ENCODE data around the gene SORD.
"Not testable (repeated sequence)": the region's sequence is repeated elsewhere in the genome, so short reads cannot be mapped to it uniquely, and the experiment has no call there.

The SORD gene

GRCh38 chr15:45022871-45023658, at the start of gene SORD:
SORD (plus strand) TSS chr15:45023195; CDS start chr15:45023284, 89 bp downstream.
- DNase-seq (ENCODE audit: low read depth in 1 of 2, low spot score in 1 of 2), result peak; percentile 81 to 85

DNA sequence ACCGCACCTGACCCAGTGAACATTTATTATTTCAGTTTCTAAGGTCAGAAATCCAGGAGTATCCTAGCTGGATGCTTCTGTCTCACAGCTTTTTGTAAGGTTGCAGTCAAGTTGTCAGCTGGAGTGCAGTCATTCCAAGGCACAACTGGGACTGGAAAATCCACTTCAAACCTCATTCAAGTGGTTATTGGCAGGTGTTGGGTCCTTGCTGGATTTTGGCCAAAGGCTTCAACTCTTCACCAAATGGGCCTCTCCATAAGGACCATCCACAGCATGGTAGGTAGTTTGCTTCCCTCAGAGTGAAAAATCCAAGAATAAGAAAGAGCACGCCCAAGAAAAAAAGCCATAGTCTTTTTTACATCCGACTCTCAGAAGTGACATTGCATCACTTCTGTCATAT, 46.8 kb upstream of the SORD start:
- DNase-seq (ENCODE audit: low read depth in 1 of 2, low spot score in 1 of 2), result not testable (repeated sequence)

GRCh38 chr15:44977781-44978180, 45.2 kb upstream of the SORD start:
- DNase-seq (ENCODE audit: low read depth in 1 of 2, low spot score in 1 of 2), result not testable (repeated sequence)

DNA sequence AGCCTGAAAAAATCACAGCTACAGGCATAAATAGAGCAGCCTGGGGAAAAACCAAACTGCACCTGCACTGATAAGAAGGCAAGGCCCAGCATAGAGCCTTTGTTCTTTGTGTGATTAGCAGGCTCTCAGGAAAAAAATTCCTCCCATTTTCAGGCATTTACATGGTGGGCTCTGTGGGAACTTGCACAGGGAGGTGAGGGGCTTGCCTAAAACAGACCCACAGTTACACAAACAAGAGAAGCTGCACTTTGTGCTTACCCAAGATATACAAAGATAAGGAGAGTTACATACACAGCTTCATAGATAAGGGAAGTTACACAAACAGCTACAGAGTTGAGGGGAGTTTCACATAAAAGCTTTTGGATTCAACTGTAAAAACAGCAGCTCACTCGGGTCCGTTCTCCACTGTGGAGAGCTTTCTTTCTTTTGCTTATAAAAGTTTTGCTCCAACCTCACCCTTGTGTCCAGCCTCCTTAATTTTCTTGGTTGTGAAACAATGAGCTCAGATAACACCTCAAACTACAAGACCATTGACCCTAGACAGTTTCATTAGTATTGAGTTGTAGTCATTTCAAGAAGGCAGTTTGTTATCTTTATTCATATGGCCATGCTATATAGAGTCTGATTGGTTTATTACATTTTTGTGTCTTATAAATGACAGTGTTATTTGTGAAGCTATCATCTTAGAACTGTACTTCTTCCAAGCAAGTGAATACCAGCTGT, 43.2 kb upstream of the SORD start:
- not testable (repeated sequence) for DNase-seq (ENCODE audit: low read depth in 1 of 2, low spot score in 1 of 2)

DNA sequence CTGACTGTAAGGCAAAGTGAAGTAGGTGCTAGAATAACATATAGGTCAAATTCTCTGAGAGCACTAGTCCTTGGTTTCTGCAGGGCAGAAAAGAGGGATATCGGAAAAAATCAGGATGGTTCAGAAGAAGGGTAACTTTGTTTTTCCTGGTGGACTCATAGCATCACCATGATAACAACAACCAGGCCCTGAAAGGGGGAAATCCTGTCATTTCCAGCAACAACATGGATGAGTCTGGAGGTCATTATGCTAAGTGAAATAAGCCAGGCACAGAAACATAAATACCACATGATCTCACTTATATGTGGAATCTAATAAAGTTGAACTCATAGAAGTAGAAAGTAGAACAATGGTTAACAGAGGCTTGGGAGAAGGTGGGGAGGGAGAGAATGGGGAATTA, 38.9 kb upstream of the SORD start:
- DNase-seq (ENCODE audit: low read depth in 1 of 2, low spot score in 1 of 2), result not testable (repeated sequence)

DNA sequence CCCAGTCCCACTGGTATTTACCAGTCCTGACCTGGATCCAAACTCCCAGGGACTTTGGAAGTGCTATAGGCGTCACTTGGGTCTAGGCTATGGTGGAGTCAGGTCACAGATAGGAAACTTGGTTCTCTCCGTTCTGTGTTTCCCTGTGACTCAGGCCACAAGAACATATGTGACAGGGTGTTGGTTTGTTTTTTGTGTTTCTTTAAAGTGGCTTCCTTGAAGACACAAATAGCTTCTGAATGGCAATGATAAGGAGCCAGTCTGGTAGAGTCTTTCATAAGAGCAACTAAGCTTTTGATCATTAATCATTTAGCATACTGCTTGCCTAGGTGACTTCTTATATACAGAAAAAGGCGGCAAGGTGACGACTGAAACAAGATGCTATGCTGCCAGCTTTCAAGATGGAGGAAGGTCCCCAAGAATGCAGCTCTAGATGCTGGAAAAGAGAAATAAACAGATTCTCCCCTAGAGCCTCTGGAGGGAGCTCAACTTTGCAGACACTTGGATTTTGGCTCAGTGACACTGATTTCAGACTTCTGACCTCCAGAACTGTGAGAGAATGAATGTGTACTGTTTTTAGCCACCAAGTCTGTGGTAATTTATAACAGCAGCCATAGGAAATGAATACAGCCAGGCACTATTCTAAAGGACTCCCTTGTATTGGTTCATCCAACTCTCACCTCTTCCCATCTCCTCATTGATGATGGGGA, 36.5 kb upstream of the SORD start:
- not testable (repeated sequence) for DNase-seq (ENCODE audit: low read depth in 1 of 2, low spot score in 1 of 2)

DNA sequence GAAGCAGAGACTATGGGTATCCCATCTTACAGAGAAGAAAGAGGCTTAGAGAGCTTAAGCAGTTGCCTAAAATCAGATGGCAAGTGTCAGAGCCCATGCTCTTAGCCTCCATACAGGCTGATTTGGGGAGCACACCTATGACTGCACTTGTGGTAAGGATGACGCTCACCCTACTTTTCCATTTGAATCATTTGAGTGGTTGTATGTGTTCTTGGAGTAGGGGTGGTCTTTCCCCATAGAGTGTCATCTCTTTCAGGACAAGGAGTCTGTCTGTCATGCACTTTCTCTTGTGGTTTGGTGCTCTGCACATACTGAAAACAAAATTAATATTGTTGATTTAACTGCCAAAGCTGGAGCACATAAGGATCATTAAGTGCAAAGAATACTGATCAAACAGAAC, 35.3 kb upstream of the SORD start:
- DNase-seq (ENCODE audit: low read depth in 1 of 2, low spot score in 1 of 2), result not testable (repeated sequence)

- DNase-seq (ENCODE audit: low read depth in 1 of 2, low spot score in 1 of 2), result not testable (repeated sequence)
Observed at GRCh38 chr15:44988184-44988869, 34.7 kb upstream of the SORD start.

GRCh38 chr15:44988870-44989219, 34.1 kb upstream of the SORD start:
- not testable (repeated sequence) for DNase-seq (ENCODE audit: low read depth in 1 of 2, low spot score in 1 of 2)

DNA sequence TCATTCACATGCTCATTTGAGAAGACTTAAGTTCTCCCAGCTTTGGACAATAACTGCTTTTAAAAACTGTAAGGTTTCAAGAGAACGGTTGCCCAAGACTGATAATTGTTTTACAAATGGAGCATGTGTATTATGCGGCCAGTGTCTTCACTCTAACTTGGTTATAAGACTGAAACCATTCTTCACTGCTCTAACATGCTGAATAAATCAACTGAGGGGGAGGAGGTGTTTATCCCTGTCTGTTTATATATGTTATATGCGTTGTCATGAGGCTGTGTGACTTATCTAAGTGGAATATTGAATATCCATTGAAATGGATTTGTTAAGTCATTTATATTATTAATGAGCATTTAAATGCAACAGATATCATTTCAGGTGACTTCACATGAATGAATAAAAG, 25.4 kb upstream of the SORD start:
- DNase-seq (ENCODE audit: low read depth in 1 of 2, low spot score in 1 of 2), result not testable (repeated sequence)

DNA sequence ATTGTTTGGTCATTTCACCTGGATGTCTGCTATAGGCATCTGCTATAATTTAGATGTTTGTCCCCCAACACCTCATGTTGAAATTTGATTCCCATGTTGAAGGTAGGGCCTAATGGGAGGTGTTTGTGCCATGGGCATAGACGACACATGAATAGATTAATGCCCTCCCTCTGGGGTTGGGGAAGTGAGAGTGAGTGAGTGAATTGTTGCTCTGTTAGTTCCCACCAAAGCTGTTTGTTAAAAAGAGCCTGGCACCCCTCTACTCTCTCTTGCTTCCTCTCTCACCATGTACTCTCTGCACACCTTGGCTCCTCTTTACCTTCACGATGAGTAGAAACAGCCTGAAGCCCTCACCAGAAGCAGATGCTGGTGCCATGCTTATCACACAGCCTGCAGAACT, 23.9 kb upstream of the SORD start:
- DNase-seq (ENCODE audit: low read depth in 1 of 2, low spot score in 1 of 2), result no peak

GRCh38 chr15:45001180-45001579, 21.8 kb upstream of the SORD start:
- DNase-seq (ENCODE audit: low read depth in 1 of 2, low spot score in 1 of 2), result not testable (repeated sequence)

DNA sequence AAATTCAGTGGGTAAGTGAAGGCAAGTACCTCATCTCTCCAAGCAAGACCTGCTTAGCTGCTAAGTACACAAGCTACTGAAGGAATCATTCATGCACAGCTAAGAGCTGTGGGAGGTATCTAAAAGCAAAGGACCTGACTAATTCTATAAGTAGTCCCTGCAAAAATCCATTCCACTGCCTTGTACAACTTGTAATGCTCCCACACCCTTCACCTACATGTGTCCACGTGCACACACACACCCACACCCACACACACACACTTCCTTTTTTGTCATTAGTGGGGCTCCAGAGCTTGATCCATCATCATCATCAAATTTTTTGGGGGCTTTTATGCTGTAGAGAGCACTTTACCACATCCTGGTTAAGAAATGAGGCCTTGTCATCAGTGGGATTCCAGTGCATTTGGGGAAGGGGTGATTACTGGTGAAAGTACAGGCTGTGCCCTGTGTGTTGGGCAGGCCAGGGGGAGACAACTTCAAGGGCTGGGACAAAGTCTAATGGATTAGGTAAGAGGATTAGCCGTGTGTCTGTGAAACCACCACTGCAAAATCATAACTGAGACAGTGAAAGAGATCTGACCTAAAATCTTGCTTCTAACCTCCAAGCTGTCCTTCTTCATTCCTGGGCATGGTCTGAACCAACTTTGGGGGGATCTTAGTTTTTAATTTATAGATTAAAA, 19.1 kb upstream of the SORD start:
- not testable (repeated sequence) for DNase-seq (ENCODE audit: low read depth in 1 of 2, low spot score in 1 of 2)

GRCh38 chr15:45004590-45005175, 18.3 kb upstream of the SORD start:
- not testable (repeated sequence) for DNase-seq (ENCODE audit: low read depth in 1 of 2, low spot score in 1 of 2)

DNA sequence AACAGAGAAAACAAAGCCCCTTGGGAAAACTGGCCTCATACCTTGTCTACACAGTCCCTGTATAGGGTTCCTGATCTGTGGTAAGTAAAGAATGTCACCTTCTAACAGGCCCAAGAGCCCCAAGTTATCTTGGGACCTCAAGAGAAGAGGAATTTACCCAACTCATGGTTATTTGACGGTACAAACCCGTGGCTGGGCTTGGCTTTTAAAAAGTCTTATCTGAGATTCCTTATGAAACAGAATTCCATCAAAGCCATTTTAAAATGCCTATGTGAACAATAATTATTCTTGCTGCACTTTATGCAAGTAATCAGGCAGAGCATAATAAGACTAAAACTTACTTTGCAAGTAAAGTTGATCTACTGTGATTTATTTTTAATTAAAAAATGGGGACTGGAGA, 13.9 kb upstream of the SORD start:
- no peak for DNase-seq (ENCODE audit: low read depth in 1 of 2, low spot score in 1 of 2)

GRCh38 chr15:45015114-45015513, 7.9 kb upstream of the SORD start:
- DNase-seq (ENCODE audit: low read depth in 1 of 2, low spot score in 1 of 2), result not testable (repeated sequence)

- DNase-seq (ENCODE audit: low read depth in 1 of 2, low spot score in 1 of 2), result not testable (repeated sequence)
Observed at GRCh38 chr15:45020222-45020900, 2.6 kb upstream of the SORD start.

- not testable (repeated sequence) for DNase-seq (ENCODE audit: low read depth in 1 of 2, low spot score in 1 of 2)
Observed at GRCh38 chr15:45020901-45021259, 2.1 kb upstream of the SORD start.

DNA sequence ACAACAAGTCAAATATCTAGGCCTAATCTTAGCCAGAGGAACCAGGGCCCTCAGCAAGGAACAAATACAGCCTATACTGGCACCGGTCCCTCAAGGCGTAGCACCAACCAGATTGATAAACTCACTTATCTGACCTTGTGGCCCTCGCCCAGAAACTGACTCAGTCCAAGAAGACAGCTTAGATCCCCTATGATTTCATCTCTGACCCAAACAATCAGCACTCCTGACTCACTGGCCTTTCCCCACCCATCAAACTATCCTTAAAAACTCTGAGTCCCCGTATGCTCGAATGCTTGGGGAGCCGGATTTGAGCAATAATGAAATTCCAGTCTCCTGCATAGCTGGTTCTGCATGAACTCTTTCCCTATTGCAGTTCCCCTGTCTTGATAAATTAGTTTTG, 1.6 kb upstream of the SORD start:
- no peak for DNase-seq (ENCODE audit: low read depth in 1 of 2, low spot score in 1 of 2)
